ENCODE data around the gene CFL2. TPM values are rescaled to one million over a fixed set of nuclear protein-coding genes. Genes with fewer than 3 reads are reported as not detected.

Gene CFL2
- total RNA-seq, 1 donor from 2014 or later: 478 TPM

DNA sequence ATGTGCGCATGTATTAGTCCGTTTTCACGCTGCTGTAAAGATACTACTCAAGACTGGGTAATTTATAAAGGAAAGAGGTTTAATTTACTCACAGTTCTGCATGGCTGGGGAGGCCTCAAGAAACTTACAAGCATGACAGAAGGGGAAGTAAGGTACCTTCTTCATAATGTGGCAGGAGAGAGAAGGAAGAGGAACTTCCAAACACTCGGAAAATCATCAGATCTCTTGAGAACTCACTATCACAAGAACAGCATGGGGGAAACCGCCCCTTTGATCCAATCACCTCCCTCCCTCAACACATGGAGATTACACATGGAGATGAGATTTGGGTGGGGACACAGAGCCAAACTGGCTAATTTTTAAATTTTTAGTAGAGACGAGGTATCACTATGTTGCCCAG lies 42.7 kb downstream of the CFL2 start:
- no peak for DNase-seq

- no peak for DNase-seq
Observed at GRCh38 chr14:34668111-34668510, 46.3 kb downstream of the CFL2 start.

DNA sequence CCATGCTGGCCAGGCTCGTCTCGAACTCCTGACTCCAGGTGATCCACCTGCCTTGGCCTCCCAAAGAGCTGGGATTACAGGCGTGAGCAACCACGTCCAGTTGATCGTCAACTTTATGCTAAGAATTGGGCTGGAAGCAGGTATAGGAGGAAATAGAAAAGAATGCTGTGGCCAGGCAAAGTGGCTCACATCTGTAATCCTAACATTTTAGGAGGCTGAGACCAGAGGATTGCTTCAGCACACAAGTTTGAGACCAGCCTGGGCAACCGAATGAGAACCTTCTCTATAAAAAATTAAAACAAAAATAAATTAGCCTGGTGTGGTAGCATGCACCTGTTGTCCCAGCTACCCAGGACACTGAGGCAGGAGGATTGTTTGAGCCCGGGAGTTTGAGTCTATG lies 47.4 kb downstream of the CFL2 start:
- no peak for DNase-seq

DNA sequence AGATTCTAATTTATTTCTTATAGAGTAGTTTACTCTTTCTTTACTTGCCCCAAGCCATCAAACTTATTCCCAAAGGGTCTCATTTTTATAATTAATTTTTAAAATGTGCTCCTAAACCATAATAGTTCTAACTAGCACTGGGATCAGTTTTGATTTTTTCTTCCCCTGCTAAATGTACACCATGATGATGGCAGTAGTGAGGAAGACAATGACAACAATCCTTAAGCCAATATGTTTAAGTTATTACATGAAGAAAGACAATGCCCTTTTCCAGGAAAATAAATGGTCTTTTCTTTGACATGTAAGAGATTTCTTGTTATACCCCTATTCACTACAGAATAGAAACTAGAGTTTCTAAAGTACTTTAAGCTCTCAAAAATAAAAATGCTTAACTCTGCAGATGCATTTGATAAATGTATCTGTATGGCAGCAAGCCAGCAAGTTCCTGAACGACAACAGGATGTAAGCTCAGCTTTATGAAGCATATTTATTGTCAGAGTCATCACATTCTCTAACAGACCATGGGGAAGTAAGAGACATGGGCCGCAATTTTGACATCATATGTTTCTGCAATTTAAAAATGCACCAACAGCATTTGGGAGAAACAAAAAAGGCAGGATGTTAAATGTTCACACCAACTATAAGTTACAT lies 48.5 kb downstream of the CFL2 start:
- peak; percentile 48 for DNase-seq

DNA sequence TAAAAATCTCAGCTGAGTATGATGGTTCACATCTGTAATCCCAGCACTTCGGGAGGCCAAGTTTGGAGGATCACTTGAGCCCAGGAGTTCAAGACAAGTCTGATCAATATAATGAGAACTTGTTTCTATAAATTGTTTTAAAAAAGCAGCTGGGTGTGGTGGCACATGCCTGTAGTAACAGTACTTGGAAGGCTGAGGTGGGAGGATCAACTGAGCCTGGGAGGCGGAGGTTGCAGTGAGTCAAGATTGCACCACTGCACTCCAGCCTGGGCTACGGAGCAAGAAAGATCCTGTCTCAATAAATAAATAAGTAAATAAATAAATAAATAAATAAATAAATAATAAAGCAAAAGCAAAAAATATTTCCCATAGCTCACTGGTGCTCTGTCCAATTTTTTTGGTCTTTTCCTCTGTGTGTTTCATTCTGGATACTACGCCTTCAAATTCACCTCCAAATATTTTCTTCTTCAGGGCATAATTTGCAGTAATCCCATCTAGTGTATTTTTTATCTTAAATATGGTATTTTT lies 51.8 kb downstream of the CFL2 start:
- no peak for DNase-seq

- no peak for DNase-seq
Observed at GRCh38 chr14:34660796-34661195, 53.6 kb downstream of the CFL2 start.

Small RNA genes lying within 50 kb of the gene (small RNA-seq; reads per million reads assigned to genes)
- not detected for gene RNU6-1261P (ENCODE audit: low replicate concordance)

Other genes starting within 250 kb of the CFL2 start
- gene EAPP, start 174.9 kb downstream of the CFL2 start, total RNA-seq: 43.0 TPM
- 157 TPM for gene SNX6, start 84.4 kb downstream of the CFL2 start, total RNA-seq
- gene BAZ1A, start 160.8 kb upstream of the CFL2 start, total RNA-seq: 25.7 TPM